Measurements from ENCODE around the gene MFSD8. TPM values are rescaled to one million over a fixed set of nuclear protein-coding genes. Genes with fewer than 3 reads are reported as not detected.
"Not testable (repeated sequence)": the region's sequence is repeated elsewhere in the genome, so short reads cannot be mapped to it uniquely, and the experiment has no call there.

Gene MFSD8, protein sequence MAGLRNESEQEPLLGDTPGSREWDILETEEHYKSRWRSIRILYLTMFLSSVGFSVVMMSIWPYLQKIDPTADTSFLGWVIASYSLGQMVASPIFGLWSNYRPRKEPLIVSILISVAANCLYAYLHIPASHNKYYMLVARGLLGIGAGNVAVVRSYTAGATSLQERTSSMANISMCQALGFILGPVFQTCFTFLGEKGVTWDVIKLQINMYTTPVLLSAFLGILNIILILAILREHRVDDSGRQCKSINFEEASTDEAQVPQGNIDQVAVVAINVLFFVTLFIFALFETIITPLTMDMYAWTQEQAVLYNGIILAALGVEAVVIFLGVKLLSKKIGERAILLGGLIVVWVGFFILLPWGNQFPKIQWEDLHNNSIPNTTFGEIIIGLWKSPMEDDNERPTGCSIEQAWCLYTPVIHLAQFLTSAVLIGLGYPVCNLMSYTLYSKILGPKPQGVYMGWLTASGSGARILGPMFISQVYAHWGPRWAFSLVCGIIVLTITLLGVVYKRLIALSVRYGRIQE
- 10 to 100 TPM; 13.8 to 25.8 (median 18.0) TPM for polyA plus RNA-seq (ENCODE audit: insufficient read length in 10 of 10)
- long read RNA-seq, donor 1, full-length matches to known transcripts: 3 of 3 reads
- long read RNA-seq, donor 1, partial matches to known transcripts: 0 of 3 reads
- long read RNA-seq, donor 1, other reads (novel, unspliced or antisense): 0 of 3 reads
- long read RNA-seq, donor 2, full-length matches to known transcripts: 2 of 2 reads
- long read RNA-seq, donor 2, partial matches to known transcripts: 0 of 2 reads
- long read RNA-seq, donor 2, other reads (novel, unspliced or antisense): 0 of 2 reads
- long read RNA-seq, donor 3: 0 reads
- long read RNA-seq, donor 4, full-length matches to known transcripts: 4 of 4 reads
- long read RNA-seq, donor 4, partial matches to known transcripts: 0 of 4 reads
- long read RNA-seq, donor 4, other reads (novel, unspliced or antisense): 0 of 4 reads
- long read RNA-seq, donor 5, partial matches to known transcripts: 6 of 8 reads
- long read RNA-seq, donor 5, other reads (novel, unspliced or antisense): 0 of 8 reads
- long read RNA-seq, donor 6, partial matches to known transcripts: 0 of 1 reads
- long read RNA-seq, donor 6, other reads (novel, unspliced or antisense): 0 of 1 reads
- long read RNA-seq, donor 7, full-length matches to known transcripts: 4 of 4 reads
- long read RNA-seq, donor 7, partial matches to known transcripts: 0 of 4 reads
- long read RNA-seq, donor 7, other reads (novel, unspliced or antisense): 0 of 4 reads
- long read RNA-seq, donor 8, full-length matches to known transcripts: 3 of 3 reads
- long read RNA-seq, donor 8, partial matches to known transcripts: 0 of 3 reads
- long read RNA-seq, donor 8, other reads (novel, unspliced or antisense): 0 of 3 reads
- long read RNA-seq, donor 9: 0 reads

DNA sequence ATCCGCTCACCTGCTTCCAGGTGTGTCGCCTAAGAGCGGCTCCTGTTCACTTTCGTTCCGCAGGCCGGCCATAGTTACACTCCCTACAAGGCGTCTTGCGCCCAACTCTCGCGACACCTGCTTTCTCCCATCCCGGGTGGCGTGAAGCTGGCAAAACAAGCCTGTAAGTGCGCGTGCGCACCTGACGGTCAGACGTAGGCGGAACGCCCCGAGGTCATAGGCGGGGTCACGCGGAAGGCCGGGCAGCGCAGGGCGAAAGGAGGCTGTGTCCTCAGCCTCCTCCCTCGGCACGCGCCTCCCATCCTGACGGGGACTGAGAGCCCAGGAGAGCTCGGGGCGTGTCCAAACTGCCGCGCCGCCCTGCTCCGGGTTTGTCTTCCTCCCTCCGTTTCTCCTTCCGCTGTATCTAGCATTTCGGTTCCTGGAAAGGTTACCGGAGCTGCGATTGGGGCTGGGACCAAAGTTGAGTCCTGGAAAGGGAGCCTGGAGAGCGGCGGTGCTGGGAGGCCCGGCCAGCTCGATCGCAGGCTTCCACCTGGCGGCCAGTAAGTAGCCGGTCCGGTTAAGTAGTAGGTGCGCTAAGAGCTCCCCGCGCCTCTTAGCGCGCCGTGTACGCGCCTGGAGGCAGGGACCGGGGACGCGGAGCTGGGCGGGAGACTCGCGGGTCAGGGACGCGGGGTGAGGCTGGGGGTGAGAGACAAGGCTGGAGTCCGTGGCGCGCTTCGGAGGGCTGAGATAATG lies at the start of gene MFSD8, which contains the start of gene ABHD18:
Gene MFSD8, minus strand, starts transcription at position 112 of the 741 bp plus-strand sequence. Its CDS starts 40 bp downstream, at position 72.
Gene ABHD18, plus strand, starts transcription at position 345 of the 741 bp plus-strand sequence. CDS start 17,550 bp downstream, outside the sequence.
- DNase-seq: peak; percentile 98 to 99 (median 98)

DNA sequence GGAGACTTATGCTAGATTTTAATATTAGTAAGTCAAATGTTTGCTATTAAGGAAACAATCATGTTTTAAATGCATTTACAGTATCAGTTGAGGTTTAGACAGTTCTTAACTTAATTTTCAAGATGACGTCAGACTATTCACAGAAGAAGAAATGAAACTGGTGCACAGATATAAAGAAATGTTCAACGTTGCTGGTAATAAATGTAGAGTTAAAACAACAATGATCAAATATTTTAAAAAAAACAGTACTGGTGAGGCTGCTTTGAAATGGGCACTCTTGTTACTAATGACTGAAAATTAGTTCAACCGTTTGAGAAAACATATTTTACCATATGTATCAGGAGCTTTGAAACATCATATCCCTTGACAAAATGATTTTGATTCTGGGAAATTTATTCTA lies 44.5 kb upstream of the MFSD8 start:
- no peak for DNase-seq

DNA sequence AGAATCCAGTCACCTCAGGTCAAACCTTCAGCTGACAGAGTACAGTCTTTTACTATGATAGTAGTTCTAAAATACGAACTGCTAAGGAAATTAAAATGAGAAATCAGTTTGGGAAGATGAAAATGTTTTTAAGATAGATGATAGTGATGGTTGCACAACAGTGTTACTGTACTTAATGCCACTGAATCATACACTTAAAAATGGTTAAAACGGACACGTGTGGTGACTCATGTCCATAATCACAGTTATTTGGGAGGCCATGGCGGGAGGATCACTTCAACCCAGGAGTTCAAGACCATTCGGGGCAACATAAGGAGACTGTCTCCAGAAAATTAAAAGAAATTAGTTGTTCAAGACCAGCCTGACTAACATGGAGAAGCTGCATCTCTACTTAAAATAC lies 41.6 kb upstream of the MFSD8 start:
- no peak for DNase-seq

DNA sequence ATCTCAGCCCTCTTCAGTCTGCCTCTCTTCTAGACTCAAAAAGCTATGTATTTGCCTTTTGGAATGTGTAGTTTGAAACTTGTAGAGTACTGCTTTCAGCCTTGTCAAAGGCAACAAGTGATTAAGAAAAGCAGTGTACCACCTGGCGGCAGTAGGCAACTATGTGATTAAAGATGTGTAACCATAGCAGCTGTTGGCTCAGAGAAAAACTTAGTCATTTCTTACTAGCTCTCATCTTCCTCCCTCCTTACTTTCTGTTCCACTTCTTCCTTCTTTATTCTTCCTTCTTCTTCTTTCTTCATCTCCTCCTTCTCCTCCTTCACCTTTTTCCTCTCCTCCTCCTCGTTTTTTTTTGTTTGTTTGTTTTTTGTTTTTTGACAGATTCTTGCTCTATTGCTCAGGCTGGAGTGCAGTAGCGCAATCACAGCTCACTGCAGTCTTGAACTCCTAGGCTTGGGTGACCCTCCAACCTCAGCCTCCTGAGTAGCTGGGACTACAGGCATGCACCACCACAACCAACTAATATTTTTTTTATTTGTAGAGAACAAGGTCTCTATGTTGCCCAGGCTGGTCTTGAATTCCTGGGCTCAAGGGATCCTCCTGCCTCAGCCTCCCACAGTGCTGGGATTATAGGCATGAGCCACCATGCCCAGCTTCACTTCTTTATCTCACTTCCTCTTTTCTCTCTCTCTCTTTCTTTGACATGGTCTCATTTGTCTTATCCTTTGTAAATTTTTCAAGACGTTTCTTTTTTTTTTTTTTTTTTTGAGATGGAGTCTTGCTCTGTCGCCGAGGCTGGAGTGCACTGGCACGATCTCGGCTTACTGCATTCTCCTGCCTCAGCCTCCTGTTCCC lies 32.8 kb upstream of the MFSD8 start:
- DNase-seq: no peak

DNA sequence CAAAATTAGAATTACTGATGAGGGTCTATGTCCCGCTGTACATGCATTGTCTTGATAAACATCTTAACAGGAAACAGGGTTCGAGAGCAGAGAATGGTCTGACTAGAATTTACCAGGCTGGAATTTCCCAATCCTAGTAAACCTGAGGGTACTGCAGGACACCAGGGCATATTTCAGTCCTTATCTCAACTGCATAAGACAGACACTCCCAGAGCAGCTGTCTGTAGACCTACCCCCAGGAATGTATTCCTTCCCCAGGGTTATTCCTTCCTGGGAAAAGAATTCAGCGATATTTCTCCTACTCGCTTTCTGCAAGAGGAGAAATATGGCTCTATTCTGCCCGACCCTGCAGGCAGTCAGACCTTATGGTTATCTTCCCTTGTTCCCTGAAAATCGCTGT lies 31.5 kb upstream of the MFSD8 start:
- not testable (repeated sequence) for DNase-seq

DNA sequence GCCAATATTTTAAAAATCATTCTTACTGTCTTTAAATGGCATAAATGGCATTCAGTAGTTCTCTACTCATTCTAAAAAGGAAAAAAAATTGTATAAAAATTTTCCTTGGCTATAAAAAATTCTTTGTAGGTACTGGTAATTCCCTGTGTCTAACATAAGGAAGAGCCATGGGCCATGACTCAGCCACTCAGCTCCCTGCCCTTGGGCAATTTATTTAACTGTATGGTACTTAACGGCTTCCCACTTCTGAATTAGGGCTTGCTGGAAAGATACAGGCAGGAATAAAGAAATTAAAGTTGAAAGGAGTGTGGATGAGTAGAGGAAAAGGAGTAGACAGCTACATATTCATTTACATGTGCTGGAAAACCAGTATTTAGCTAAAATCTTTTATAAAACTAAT lies 30.8 kb upstream of the MFSD8 start:
- DNase-seq: no peak

DNA sequence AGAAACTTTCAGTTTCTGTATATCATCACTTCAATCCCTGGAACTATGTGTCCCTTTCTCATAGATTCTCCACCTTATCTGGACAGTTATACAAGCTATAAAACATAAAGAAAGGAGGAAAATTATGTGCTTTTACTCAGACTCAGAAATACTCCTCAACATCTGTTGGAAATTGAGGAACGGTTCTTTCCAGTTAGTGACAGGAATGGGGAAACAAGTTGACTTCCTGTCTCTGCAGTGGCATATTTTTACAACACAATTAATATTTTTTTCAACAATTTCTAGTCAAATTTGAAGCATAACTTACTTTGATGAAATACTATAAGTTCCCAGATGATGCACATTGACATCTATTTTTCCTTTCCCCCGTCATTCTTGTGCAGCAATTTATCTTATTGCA lies 28.2 kb upstream of the MFSD8 start:
- no peak for DNase-seq

DNA sequence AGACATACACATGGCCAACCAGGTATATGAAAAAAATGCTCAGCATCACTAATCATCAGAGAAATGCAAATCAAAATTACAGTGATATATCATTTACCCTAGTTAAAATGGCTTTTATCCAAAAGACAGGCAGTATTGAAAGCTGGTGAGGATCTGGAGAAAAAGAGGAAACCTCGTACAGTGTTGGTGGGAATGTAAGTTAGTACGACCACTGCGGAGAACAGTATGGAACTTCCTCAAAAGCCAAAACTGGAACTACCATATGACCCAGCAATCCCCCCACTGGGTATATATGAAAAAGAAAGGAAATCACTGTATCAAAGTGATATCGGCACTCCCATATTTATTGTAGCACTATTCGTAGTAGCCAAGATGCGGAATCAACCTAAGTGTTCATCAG lies 23.7 kb upstream of the MFSD8 start:
- DNase-seq: no peak

DNA sequence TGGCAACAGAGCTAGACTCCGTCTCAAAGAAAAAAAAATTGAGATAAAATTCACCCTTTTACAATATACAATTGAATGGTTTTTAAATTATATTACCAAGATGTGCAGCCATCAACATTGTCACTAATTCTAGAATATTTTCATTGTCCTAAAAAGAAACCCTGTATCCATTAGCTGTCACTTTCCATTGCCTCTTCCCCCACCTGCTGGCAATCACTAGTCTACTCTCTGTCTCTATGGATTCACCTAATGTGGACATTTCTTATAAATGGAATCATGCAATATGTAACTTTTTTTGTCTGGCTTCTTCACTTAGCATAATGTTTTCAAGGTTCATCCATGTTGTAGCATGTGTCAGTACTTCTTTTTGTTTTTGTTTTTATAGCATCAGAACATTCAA lies 21.0 kb upstream of the MFSD8 start:
- DNase-seq: no peak

DNA sequence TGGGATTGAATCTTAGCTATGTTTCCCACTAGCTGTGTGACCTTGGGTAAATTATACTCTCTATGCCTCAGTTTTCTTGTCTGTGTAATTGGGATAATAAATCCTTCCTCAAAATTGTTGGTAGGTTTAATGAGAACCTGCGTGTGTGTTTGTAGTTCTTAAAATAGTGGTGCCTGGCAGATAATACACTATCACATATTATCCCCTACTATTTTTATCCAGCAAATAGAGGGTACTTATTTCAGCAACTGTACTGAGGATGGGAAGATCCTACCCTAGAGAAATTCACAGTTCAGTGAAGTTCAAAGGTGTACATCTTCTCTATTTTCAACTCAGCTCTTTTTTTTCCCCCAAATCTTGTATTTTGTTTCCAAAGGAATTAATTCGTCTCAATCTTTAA lies 17.5 kb upstream of the MFSD8 start:
- DNase-seq: no peak

DNA sequence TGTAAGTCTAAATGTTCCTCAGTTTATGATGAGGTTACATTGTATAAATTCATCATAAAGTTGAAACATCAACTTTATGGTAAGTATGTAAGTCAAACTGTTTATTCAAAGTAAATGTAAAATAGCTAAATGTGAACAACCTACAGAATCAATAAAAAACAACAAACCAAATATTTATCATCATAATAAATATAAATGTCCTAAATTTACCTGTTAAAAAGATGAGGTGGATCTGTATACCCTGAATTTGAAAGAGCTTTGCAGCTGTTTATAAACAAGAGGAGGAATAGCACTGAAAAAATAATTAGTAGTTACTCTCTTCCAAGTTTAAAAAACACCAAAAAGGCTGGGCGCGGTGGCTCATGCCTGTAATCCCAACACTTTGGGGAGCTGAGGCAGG lies 14.0 kb upstream of the MFSD8 start:
- DNase-seq: no peak

DNA sequence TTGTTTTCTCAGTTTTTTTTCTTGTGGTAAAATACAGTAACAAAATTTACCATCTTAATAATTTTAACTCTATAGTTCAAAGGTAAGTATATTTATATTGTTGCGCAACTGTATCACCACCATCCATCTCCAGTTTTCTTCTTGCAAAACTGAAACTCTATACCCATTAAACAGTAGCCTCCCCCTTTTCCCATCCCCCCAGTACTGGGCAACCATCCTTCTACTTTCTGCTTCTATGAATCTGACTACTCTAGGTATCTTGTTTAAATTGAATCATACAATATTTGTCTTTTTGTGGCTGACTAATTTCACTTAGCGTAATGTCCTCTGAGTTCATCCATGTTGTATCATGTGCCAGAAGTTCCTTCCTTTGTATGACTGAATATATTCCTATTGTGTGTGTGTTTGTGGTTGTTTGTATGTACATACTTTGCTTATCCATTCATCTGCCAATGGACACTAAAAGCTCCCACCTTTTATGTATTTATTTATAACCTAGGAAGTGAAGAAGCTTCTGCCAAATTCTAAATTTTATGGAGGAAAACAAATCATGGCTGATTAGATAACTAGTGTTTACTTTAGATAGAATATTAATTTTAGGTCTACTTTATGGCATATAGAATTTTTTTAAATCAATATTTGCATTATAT lies 10.3 kb upstream of the MFSD8 start:
- DNase-seq: no peak

DNA sequence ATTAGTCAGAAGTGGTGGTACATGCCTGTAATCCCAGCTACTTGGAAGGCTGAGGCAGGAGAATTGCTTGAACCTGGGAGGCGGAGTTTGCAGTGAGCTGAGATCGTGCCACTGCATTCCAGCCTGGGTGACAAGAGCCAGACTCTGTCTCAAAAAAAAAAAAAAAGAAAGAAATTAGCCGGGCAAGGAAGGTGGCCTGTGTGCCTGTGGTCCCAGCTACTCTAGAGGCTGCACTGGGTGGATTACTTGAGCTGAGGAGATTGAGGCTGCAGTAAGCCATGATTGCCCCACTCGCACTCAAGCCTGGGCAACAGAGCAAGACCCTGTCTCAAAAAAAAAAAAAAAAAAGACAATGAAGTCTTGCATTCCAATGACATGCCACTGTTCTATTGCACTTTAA lies 6.0 kb upstream of the MFSD8 start:
- not testable (repeated sequence) for DNase-seq

DNA sequence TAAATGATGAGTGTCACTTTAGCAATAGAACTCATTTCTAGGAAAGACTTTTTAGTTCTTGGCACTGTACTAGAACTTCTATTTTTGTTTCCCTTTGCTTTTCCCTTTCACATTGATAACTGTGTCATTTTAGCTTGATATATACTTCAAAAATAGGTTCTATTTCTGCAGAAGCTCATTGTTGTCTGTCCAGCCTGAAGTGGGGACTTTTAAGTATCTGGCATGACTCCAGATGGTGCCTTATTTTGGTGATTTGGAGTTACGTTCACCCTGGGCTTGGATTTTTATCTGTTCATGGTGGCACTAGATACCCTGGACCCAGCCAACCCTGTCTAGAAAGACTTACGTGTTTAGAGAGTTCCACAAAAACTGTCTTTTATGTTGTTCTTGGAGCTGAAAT lies 3.6 kb upstream of the MFSD8 start:
- DNase-seq: no peak

DNA sequence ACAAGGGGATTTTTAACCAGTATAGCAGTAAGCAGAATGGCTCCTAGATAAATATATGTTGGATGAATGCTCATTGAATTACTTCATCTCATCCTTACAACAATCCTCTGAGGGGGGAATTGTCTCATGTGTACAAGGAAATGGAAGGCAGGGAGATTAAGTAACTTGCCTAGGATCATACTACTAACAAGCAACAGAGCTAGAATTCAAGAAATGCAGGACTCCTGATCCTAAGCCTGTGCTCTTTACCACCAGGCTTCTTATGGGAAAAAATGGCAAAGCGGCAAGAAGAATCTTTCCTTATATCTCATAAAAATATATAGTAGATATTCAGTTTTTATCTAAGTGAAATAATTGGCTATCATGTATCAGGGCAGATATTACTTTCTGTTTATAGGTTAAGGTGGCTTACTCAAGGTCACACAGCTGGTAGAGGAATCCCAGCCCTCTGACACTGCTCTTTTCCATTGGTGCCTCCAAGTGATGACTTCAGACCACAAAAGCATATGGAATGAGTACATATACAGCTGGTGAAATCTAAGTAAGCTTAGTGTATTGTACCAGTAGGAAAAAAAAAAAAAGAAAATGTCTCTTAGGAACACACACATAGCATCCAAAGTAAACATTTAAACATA lies 2.3 kb upstream of the MFSD8 start:
- DNase-seq: no peak

DNA sequence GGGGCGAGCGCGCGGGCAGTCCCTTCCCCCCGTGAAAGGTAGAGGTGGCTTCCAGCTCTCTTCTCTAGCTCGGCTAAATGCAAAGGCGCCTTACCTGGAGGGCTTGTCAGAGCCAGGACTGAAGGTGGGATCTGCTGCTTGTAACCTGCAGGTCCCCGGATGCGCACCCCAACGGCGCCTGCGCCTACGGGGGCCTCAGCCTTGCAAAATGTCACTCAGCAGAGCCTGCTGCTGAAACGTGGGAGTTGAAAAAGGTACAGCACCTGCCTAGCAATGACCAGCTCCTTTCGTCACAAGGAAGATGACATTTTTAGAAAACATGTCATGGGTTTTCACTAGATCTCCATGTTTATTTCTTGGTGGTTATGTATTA lies 816 bp upstream of the MFSD8 start:
- peak in 1 of 3 donors; percentile 17 for DNase-seq

DNA sequence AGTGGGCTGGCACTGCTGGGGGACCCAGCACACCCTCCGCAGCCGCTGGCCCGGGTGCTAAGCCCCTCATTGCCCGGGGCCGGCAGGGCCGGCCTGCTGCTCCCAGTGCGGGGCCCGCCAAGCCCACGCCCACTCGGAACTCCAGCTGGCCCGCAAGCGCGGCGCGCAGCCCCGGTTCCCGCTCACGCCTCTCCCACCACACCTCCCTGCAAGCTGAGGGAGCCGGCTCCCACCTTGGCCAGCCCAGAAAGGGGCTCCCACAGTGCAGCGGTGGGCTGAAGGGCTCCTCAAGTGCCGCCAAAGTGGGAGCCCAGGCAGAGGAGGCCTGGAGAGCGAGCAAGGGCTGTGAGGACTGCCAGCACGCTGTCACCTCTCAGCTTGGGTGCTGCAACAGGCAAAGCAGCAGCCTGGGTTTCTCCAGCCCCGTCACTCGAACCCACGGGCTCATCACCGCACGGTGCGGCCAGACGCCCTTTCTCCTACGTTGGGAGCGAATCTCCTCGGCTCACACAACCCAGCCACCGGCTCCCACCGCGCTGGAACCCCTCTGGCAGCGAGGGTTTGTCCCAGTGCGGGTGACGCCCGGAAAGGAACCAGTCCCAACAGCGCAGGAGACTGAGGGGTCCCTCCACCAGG lies 429 bp downstream of the MFSD8 start:
- DNase-seq: not testable (repeated sequence)

Measured in muscle of back (tissue), 13 donors.